DND-41 (cell line): ENCODE measurements around the gene PTK6.

Experiments
- EZH2 ChIP-seq: IDR thresholded peaks from 3 replicates; pipeline ENCODE4 v1.6.1; 2012; ENCODE audit warnings: borderline replicate concordance, low read depth, mild to moderate bottlenecking, moderate library complexity, low read length, inconsistent platforms; ENCODE audit not compliant: severe bottlenecking
- TF ChIP-seq, protein P1 (sequence below): IDR thresholded peaks from 2 replicates; pipeline ENCODE4 v1.5.1; 2012; ENCODE audit warnings: borderline replicate concordance, low read length, moderate library complexity, mild to moderate bottlenecking; ENCODE audit not compliant: poor library complexity, severe bottlenecking; ENCODE audit errors: extremely low read depth

DNA sequence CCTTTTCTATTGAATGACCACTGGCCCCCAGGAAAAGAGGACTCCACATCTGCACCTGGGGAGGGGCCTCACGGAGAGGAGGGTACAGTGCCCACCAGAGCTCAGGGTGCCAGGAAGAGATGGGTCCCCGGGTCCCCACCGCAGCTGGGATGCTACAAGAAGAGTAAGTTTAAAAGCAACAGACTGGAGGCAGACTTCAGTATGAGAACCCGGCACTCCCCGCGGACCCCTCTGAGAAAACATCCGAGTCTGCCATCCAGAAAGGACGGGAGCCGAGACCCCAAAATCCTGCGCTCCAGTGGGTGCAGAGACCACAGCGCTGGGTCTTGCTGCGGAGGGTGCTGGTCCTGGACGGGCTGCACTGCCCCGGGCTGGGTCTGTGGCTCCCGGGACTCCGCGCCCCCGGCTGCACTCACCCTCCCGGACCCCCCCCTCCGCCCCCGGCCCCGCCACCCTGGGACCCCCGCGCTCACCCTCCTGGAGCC lies 36.5 kb upstream of the PTK6 start:
- TF ChIP-seq, protein P1, sequence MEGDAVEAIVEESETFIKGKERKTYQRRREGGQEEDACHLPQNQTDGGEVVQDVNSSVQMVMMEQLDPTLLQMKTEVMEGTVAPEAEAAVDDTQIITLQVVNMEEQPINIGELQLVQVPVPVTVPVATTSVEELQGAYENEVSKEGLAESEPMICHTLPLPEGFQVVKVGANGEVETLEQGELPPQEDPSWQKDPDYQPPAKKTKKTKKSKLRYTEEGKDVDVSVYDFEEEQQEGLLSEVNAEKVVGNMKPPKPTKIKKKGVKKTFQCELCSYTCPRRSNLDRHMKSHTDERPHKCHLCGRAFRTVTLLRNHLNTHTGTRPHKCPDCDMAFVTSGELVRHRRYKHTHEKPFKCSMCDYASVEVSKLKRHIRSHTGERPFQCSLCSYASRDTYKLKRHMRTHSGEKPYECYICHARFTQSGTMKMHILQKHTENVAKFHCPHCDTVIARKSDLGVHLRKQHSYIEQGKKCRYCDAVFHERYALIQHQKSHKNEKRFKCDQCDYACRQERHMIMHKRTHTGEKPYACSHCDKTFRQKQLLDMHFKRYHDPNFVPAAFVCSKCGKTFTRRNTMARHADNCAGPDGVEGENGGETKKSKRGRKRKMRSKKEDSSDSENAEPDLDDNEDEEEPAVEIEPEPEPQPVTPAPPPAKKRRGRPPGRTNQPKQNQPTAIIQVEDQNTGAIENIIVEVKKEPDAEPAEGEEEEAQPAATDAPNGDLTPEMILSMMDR = no peak
- TF ChIP-seq EZH2 = no peak
